HG03159 (cell line): ENCODE data around the gene C12orf56.
"Not testable (repeated sequence)": the region's sequence is repeated elsewhere in the genome, so short reads cannot be mapped to it uniquely, and the experiment has no call there.

Experiments
- ATAC-seq: cut with Tn5 transposase; IDR thresholded peaks from one replicate; pipeline ENCODE4 v1.9.1; 2021; ENCODE audit warnings: mild to moderate bottlenecking, moderate library complexity; ENCODE audit not compliant: unreplicated experiment

Gene C12orf56

DNA sequence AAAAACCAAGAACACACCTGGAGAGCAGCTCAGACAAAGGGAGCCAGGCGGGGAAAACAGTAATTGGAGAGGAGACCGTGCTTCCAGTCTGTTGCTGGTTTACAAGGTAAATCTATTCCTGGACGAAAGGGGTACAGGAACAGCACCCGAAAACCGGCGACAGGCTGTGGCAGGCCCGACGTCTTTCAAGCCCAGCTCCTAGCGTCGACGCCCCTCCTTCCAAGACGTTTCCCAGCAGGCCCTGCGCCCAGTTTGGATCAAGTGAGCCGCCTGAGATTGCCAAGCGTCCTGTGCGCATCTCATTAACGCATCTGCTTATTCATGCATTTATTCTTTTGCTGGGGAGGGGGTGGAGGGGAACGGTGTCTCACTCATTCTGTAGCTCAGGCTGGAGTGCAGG is 1.4 kb downstream of the C12orf56 start:
- ATAC-seq = no peak

DNA sequence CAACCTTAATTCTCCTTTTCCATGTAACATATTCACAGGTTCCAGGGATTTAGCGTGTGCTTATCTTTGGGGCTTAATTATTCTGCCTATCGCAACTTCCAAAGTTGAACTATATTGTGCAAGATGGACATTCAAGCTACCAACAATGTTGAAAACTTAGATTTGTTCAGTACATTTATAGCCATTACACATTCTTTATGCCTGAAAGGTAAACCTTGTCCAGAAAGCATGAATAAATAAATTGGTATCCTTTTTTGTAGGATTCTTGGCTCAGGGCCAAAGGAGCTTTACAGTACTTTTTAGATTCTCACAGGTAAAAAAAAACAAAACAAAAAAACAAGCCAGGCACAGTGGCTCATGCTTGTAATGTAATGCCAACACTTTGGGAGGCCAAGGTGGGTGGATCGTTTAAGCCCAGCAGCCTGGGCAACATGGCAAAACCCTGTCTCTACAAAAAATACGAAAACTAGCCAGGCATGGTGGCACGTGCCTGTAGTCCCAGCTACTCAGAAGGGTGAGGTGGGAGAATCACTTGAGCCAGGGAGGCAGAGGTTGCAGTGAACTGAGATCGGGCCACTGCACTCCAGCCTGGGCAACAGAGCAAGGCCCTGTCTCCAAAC is 3.3 kb downstream of the C12orf56 start:
- ATAC-seq = no peak

- no peak for ATAC-seq
Observed at GRCh38 chr12:64385468-64385867, 5.1 kb downstream of the C12orf56 start.

DNA sequence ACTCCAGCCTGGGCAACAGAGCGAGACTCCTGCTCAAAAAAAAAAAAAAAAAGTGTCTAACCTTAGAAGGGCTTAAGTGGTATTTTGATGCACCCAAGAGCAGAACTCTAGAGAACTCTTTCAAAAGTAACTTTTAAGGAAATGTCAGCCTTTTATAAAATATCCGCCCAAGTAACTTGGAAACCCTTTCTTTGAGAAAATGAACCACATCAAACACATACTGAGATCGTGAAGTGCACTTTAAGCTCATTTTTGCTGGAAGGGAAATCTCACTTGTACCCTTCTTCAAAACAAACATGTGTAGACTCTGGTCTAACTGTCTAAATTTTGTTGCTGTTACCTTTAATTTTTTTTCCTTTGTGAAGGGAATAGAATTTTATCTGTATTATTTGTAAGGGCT is 5.5 kb downstream of the C12orf56 start:
- no peak for ATAC-seq

DNA sequence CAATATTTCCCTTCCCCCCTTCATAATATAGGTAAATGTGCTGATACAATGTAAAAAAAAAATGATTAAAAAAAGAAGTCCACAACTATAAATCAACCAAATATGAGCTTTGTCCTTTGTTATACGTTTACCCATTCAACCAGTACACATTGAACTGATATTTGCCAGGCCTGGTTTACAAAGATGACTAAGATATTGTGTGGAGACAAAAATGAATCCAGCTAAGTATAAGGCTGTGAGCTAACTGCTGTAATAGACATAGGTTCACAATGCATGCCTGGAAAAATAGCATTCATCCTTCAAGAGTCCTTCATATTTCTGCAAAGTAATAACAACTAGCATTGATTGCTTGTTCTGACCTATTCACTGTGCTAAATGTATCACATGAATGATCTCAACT is 6.9 kb downstream of the C12orf56 start:
- no peak for ATAC-seq

DNA sequence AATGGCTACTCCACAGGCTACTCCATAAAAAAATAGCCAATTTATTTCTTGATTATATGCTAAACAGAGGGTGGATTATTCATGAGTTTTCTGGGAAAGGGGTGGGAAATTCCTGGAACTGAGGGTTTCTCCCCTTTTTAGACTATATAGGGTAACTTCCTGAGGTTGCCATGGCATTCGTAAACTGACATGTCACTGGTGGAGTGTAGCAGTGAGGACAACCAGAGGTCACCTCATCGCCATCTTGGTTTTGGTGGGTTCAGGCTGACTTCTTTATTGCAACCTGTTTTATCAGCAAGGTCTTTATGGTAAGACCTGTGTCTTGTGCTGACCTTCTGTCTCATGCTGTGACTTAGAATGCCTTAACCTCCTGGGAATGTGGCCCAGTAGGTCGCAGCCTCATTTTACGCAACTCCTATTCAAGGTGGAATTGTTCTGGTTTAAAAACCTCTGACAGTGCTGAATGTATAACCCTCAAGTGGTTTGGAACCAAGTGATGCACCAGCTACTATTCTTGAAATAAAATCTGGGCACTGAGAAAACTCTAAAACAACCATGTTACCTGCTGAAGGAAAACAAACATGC is 27.7 kb downstream of the C12orf56 start:
- no peak for ATAC-seq

DNA sequence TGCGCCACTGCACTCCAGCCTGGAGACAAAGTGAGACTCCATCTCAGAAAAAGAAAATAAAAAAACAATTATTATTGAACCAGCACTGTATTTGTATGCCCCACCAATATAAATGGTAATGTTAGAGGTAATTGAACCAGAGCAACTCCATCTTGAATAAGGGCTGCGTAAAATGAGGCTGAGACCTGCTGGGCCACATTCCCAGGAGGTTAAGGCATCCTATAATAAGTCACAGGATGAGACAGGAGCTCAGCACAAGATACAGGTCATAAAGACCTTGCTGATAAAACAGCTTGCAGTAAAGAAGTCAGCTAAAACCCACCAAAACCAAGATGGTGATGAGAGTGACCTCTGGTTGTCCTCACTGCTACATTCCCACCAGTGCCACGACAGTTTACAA is 29.4 kb downstream of the C12orf56 start:
- not testable (repeated sequence) for ATAC-seq

GRCh38 chr12:64356209-64356608 is 34.3 kb downstream of the C12orf56 start:
- not testable (repeated sequence) for ATAC-seq

DNA sequence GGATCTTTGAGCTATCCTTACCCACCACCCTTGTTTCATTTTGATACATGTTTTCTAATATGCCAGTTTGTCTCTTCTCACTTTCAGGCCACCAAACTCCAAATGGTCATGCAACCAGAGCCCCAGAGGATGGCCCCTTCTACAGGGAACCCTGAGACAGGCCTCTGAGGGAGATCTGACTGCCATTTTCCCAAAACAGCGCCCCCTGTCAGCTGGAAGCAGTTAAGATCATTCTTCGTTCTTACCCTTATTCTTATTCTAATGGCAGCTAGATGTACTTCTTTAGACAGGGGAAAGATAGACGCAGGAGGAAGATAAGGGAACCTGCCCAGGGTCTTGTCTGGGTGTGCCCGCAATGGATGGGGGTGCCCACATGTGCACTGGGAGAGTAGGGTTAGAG is 38.4 kb downstream of the C12orf56 start:
- ATAC-seq = no peak

DNA sequence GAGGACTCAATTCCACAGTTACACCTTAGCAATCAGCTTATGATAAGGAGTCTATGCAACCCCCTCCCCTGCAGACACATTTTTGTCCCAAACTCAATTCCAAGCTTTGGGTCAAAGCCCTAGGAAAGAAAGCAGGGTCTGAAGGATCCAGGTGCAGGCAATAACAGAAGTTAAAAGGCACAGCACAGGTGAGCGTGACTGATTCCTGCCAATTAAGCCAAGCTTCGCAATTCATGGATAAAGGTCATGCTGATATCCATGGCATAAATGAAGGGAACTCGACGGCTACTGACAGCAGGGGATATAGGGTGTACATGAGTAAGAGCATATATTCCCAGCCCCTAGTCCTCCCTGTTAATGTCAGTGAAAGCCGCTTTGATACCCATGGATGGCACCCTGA is 39.3 kb downstream of the C12orf56 start:
- ATAC-seq = no peak

GRCh38 chr12:64347630-64348029 is 42.9 kb downstream of the C12orf56 start:
- ATAC-seq = no peak

GRCh38 chr12:64344631-64345030 is 45.9 kb downstream of the C12orf56 start:
- ATAC-seq = not testable (repeated sequence)

DNA sequence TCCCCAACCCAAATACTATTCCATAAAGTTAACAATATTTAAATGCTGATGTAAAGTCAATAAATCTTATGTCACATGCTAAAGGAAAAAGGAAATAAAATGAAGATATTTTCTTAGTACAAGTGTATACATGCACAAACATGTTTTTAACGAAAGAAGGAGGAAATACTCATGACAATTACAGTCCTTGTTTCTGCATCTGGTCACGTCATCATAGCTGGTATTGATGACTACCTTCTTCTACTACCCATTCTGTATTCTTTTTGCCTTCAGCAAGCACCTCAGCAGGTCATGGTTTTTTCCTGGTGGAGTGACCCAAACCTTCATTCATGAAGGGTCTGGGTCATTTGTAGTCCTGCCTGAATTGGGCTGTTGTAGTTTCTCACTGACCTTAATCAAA is 50.0 kb downstream of the C12orf56 start:
- not testable (repeated sequence) for ATAC-seq

GRCh38 chr12:64335886-64336466 is 54.6 kb downstream of the C12orf56 start:
- ATAC-seq = no peak

GRCh38 chr12:64332938-64333337 is 57.6 kb downstream of the C12orf56 start:
- no peak for ATAC-seq

- ATAC-seq = no peak
Observed at GRCh38 chr12:64332296-64332695, 58.3 kb downstream of the C12orf56 start.

- not testable (repeated sequence) for ATAC-seq
Observed at GRCh38 chr12:64329031-64329710, 61.4 kb downstream of the C12orf56 start.

DNA sequence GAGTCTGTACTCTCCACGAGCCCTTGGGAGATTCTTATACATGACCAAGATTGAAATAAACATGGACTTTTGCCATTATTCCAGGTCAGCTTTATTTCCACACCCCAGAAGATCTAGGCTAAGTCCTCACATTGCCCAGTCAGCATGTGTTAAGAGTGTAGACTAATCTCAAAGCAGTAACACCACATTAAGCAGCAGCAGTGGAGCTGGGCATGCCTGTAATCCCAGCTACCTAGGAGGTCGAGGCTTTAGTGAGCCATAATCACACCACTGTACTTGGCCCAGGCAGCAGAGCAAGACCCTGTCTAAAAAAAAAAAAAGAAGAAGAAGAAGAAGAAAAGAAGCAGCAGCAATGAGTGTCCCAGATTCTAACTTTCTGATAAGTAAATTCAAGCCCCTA is 65.5 kb downstream of the C12orf56 start:
- ATAC-seq = no peak

- ATAC-seq = no peak
Observed at GRCh38 chr12:64323476-64324225, 66.9 kb downstream of the C12orf56 start.

GRCh38 chr12:64323006-64323405 is 67.6 kb downstream of the C12orf56 start:
- ATAC-seq = no peak

DNA sequence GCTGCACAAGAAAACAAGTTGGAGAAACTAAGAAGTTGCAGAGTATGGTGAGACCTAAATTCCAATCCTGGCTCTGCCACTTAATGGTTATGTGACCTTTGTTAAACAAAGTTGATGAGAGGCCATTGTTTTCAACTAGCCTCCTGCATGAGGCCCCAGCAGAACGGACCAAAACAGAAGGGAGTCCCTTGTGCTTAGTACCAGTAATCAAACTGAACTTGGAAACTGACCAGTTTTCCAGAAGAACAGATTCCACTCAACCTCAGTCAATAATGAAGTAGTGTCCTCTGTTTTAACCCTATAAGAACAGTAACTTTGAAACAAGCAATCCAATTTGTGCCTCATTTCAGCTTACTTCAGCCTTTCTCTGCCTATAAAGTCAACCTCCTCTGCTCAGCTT is 69.9 kb downstream of the C12orf56 start:
- no peak for ATAC-seq
